SK-N-SH (cell line): ENCODE data around the gene ITSN1. TPM values are rescaled to one million over a fixed set of nuclear protein-coding genes. Genes with fewer than 3 reads are reported as not detected.

Source experiments
- CTCF ChIA-PET: fragments of 300-600, 350-600 bp; formaldehyde crosslinking; extraction: SDS; loops from one replicate; lab custom pipeline; 2021; lab: Yijun Ruan, JAX
- POLR2A ChIA-PET: fragments of 350-600 bp; sonication (Branson Sonifier 250); formaldehyde crosslinking; extraction: SDS; loops from one replicate; lab custom pipeline; 2020; ENCODE audit warnings: antibody characterized with exemption, inconsistent platforms; lab: Yijun Ruan, JAX
- DNase-seq: peaks from one replicate; pipeline ENCODE4 v3.0.0; 2012
- H2AFZ ChIP-seq: fragments of 200-600 bp; sonication (generic); 2 replicates; pipeline ENCODE4 v1.8.1; 2016; ENCODE audit warnings: antibody characterized with exemption, mild to moderate bottlenecking, low read depth
- H3F3A ChIP-seq: fragments of 200-600 bp; sonication (generic); replicated peaks from 2 replicates; pipeline ENCODE3; 2016; ENCODE audit warnings: antibody characterized with exemption, mild to moderate bottlenecking; ENCODE audit not compliant: insufficient read depth
- H3K27ac ChIP-seq, 2 experiments: fragments of 200-500 bp in 1 of 2; fragments of 200-600 bp in 1 of 2; sonication (Bioruptor generic) in 1 of 2; sonication (generic), shearing (Covaris generic) in 1 of 2; 2 replicates each; pipeline versions ENCODE4 v1.5.1 to v1.6.1; 2014 to 2016; ENCODE audit warnings: low read depth in 2 of 2, inconsistent platforms in 1 of 2, low read length in 1 of 2, mild to moderate bottlenecking in 1 of 2, mixed read lengths in 1 of 2
- H3K27me3 ChIP-seq: fragments of 200-600 bp; sonication (generic), shearing (Covaris generic); 2 replicates; pipeline ENCODE4 v1.6.1; 2016; ENCODE audit warnings: mixed run types; ENCODE audit not compliant: insufficient read depth
- H3K36me3 ChIP-seq, 2 experiments: fragments of 200-500 bp in 1 of 2; fragments of 200-600 bp in 1 of 2; sonication (Bioruptor generic) in 1 of 2; sonication (generic) in 1 of 2; replicated peaks in 1 of 2; 2 replicates each; pipeline versions ENCODE3 to v1.5.1; 2014 to 2016; ENCODE audit warnings: low read length in 1 of 2, mild to moderate bottlenecking in 1 of 2; ENCODE audit not compliant: insufficient read depth in 2 of 2, control insufficient read depth in 1 of 2
- H3K4me1 ChIP-seq, 2 experiments: fragments of 200-500 bp in 1 of 2; fragments of 200-600 bp in 1 of 2; sonication (Bioruptor generic) in 1 of 2; sonication (generic), shearing (Covaris generic) in 1 of 2; 2 replicates each; pipeline versions ENCODE4 v1.5.1 to v1.6.1; 2014 to 2016; ENCODE audit warnings: low read depth in 1 of 2, low read length in 1 of 2, mixed run types in 1 of 2; ENCODE audit not compliant: insufficient read depth in 2 of 2, control insufficient read depth in 1 of 2
- H3K4me2 ChIP-seq: fragments of 200-600 bp; sonication (generic), shearing (Covaris generic); 2 replicates; pipeline ENCODE4 v1.6.1; 2017; ENCODE audit warnings: mixed run types
- H3K4me3 ChIP-seq, 2 experiments: fragments of 200-500 bp in 1 of 2; fragments of 200-600 bp in 1 of 2; sonication (Bioruptor generic) in 1 of 2; sonication (generic), shearing (Covaris generic) in 1 of 2; 2 replicates each; pipeline versions ENCODE4 v1.5.1 to v1.8.1; 2014 to 2016; ENCODE audit warnings: low read depth in 2 of 2, inconsistent platforms in 1 of 2, low read length in 1 of 2, mild to moderate bottlenecking in 1 of 2, mixed read lengths in 1 of 2, moderate library complexity in 1 of 2
- H3K79me2 ChIP-seq: fragments of 200-600 bp; sonication (generic); 2 replicates; pipeline ENCODE4 v1.8.1; 2017; ENCODE audit warnings: mild to moderate bottlenecking; ENCODE audit not compliant: insufficient read depth
- H3K9ac ChIP-seq: fragments of 200-600 bp; sonication (generic); 2 replicates; pipeline ENCODE4 v1.6.1; 2017; ENCODE audit warnings: mixed run types
- H3K9me2 ChIP-seq: fragments of 200-600 bp; sonication (generic); 2 replicates; pipeline ENCODE4 v1.6.1; 2017; ENCODE audit warnings: mixed run types
- H3K9me3 ChIP-seq: fragments of 200-600 bp; sonication (generic); 2 replicates; pipeline ENCODE4 v1.6.1; 2017; ENCODE audit warnings: mixed run types, mild to moderate bottlenecking, moderate library complexity
- H4K20me1 ChIP-seq: fragments of 200-600 bp; sonication (generic); 2 replicates; pipeline ENCODE4 v1.6.1; 2017; ENCODE audit warnings: mild to moderate bottlenecking, mixed run types; ENCODE audit not compliant: insufficient read depth
- CTCF ChIP-seq: fragments of 200-600 bp; sonication (generic); IDR thresholded peaks from 2 replicates; pipeline ENCODE4 v1.6.1; 2017; ENCODE audit warnings: antibody characterized with exemption, mild to moderate bottlenecking, moderate library complexity
- MEF2A ChIP-seq: IDR thresholded peaks from 2 replicates; pipeline ENCODE4 v1.4.0; 2012; ENCODE audit warnings: low read depth, borderline replicate concordance
- MXI1 ChIP-seq: IDR thresholded peaks from 2 replicates; pipeline ENCODE4 v1.6.1; 2012; ENCODE audit warnings: mild to moderate bottlenecking, low read depth, low read length, improper control_type of control experiment
- POLR2AphosphoS5 ChIP-seq: IDR thresholded peaks from 2 replicates; pipeline ENCODE4 v1.6.1; 2012; ENCODE audit warnings: low read depth, low read length
- RCOR1 ChIP-seq: fragments of 150-350 bp; IDR thresholded peaks from 2 replicates; pipeline ENCODE4 v1.6.1; 2017; ENCODE audit warnings: antibody characterized with exemption, low read length
- REST ChIP-seq: IDR thresholded peaks from 2 replicates; pipeline ENCODE4 v1.6.1; 2012; ENCODE audit warnings: mild to moderate bottlenecking, low read depth, low read length, moderate library complexity
- RFX5 ChIP-seq: IDR thresholded peaks from 2 replicates; pipeline ENCODE4 v1.6.1; 2012; ENCODE audit warnings: mild to moderate bottlenecking, improper control_type of control experiment, low read length
- RXRA ChIP-seq: IDR thresholded peaks from 2 replicates; pipeline ENCODE4 v1.4.0; 2012; ENCODE audit warnings: low read depth, mild to moderate bottlenecking, borderline replicate concordance
- TEAD4 ChIP-seq: IDR thresholded peaks from 2 replicates; pipeline ENCODE4 v1.4.0; 2012; ENCODE audit warnings: mild to moderate bottlenecking, borderline replicate concordance; ENCODE audit not compliant: insufficient read depth
- USF1 ChIP-seq: IDR thresholded peaks from 2 replicates; pipeline ENCODE4 v1.4.0; 2012; ENCODE audit warnings: low read depth, borderline replicate concordance
- USF2 ChIP-seq: fragments of 150-350 bp; IDR thresholded peaks from 2 replicates; pipeline ENCODE4 v1.6.1; 2017; ENCODE audit warnings: antibody characterized with exemption, low read length, low read depth, borderline replicate concordance
- YY1 ChIP-seq: IDR thresholded peaks from 2 replicates; pipeline ENCODE4 v1.4.0; 2012; ENCODE audit warnings: low read depth, mild to moderate bottlenecking
- WGBS: methylation state at CpG from one replicate; pipeline ENCODE4 v1.1.6; 2017; ENCODE audit warnings: low lambda C conversion rate; 5-methylcytosine and 5-hydroxymethylcytosine counted together
- polyA plus RNA-seq, 3 experiments: library from polyadenylated mRNA; depleted of rRNA; stranded (reverse); fragments of >200 nt; gene quantifications; 2 replicates each; pipeline ENCODE4 v1.2.3, GENCODE V29; 2012

The ITSN1 gene
- polyA plus RNA-seq, 1 of the 3 experiments (the other 2 are of a cell fraction), result 27.8 TPM

GRCh38 chr21:33874161-33874560, 231.9 kb downstream of the ITSN1 start:
- Histone ChIP-seq H3K9me2 (no peaks in the 10 kb centered on the region), H3K9me3 (no peaks in the 10 kb centered on the region), H3K27me3 (no peaks in the 10 kb centered on the region), H3K9ac (no peak overlapping the region), H3K4me1 (no peaks in the 10 kb centered on the region), H3K4me3 (no peak overlapping the region), H3K27ac (no peak overlapping the region), H3F3A (no peaks in the 10 kb centered on the region), H4K20me1 (no peaks in the 10 kb centered on the region), H3K4me2 (no peak overlapping the region), H3K36me3 (no peaks in the 10 kb centered on the region), H2AFZ (no peak overlapping the region), H3K79me2 (no peaks in the 10 kb centered on the region)
- TF ChIP-seq RXRA (no peak), TEAD4 (no peak), MXI1 (no peak), RCOR1 (no peak), REST (no peak), YY1 (no peak), USF1 (no peak), USF2 (no peak), CTCF (no peak), RFX5 (no peak), POLR2AphosphoS5 (no peak), MEF2A (no peak)
- CTCF ChIA-PET, result no interaction called here
- no peak for DNase-seq
- WGBS, result 91% methylated on average over 6 of the region's 7 CpGs
- POLR2A ChIA-PET, result no interaction called here
